NCI-H345 treated with DMSO at 0.1 percent for 48 hours (cell line): ENCODE measurements around the gene UNC5B.

Experiments
- DNase-seq: peaks from one replicate; lab custom pipeline; 2025; ENCODE audit not compliant: unreplicated experiment; lab: John Stamatoyannopoulos, UW

Gene UNC5B

GRCh38 chr10:71251319-71251718, 38.9 kb downstream of the UNC5B start:
- DNase-seq: no peak

GRCh38 chr10:71252220-71252619, 39.9 kb downstream of the UNC5B start:
- no peak for DNase-seq

- DNase-seq: no peak
These were observed 41.8 kb downstream of the UNC5B start for GRCh38 chr10:71253981-71254818.

- no peak for DNase-seq
These were observed 42.6 kb downstream of the UNC5B start for GRCh38 chr10:71254834-71255549.

GRCh38 chr10:71255550-71255807, 43.1 kb downstream of the UNC5B start:
- no peak for DNase-seq

GRCh38 chr10:71255808-71256660, 43.7 kb downstream of the UNC5B start:
- no peak for DNase-seq

- no peak for DNase-seq
These were observed 44.4 kb downstream of the UNC5B start for GRCh38 chr10:71256661-71257318.

GRCh38 chr10:71257319-71257997, 45.1 kb downstream of the UNC5B start:
- no peak for DNase-seq

GRCh38 chr10:71258046-71258445, 45.7 kb downstream of the UNC5B start:
- no peak for DNase-seq

GRCh38 chr10:71258446-71259145, 46.2 kb downstream of the UNC5B start:
- DNase-seq: no peak

- DNase-seq: no peak
These were observed 46.9 kb downstream of the UNC5B start for GRCh38 chr10:71259282-71259681.

GRCh38 chr10:71259815-71260501, 47.6 kb downstream of the UNC5B start:
- no peak for DNase-seq

- DNase-seq: no peak
These were observed 48.4 kb downstream of the UNC5B start for GRCh38 chr10:71260622-71261325.

GRCh38 chr10:71262027-71262426, 49.7 kb downstream of the UNC5B start:
- DNase-seq: no peak

- no peak for DNase-seq
These were observed 50.4 kb downstream of the UNC5B start for GRCh38 chr10:71262817-71263216.

- DNase-seq: no peak
These were observed 51.0 kb downstream of the UNC5B start for GRCh38 chr10:71263376-71263775.

- no peak for DNase-seq
These were observed 52.2 kb downstream of the UNC5B start for GRCh38 chr10:71264345-71265200.

- DNase-seq: no peak
These were observed 52.8 kb downstream of the UNC5B start for GRCh38 chr10:71265201-71265575.
